Fibroblast of villous mesenchyme (primary cell): ENCODE data around the gene INHBE. TPM values are rescaled to one million over a fixed set of nuclear protein-coding genes. Genes with fewer than 3 reads are reported as not detected.

Experiments used
- DNase-seq: peaks from one replicate; pipeline ENCODE4 v3.0.0-alpha.2; 2010; ENCODE audit warnings: low read depth
- H3K4me3 ChIP-seq: 2 replicates; pipeline ENCODE4 v1.5.1; 2011; ENCODE audit warnings: low read depth, mild to moderate bottlenecking, low read length
- CTCF ChIP-seq: IDR thresholded peaks from 2 replicates; pipeline ENCODE4 v1.5.1; 2012; ENCODE audit warnings: low read depth, mild to moderate bottlenecking, low read length; ENCODE audit not compliant: insufficient read depth
- total RNA-seq: library from RNA; depleted of rRNA; stranded (reverse); fragments of >200 nt; gene quantifications from 2 replicates; pipeline ENCODE4 v1.2.3, GENCODE V29; 2012

The INHBE gene
- total RNA-seq, 1 donor = 1.7 TPM

DNA sequence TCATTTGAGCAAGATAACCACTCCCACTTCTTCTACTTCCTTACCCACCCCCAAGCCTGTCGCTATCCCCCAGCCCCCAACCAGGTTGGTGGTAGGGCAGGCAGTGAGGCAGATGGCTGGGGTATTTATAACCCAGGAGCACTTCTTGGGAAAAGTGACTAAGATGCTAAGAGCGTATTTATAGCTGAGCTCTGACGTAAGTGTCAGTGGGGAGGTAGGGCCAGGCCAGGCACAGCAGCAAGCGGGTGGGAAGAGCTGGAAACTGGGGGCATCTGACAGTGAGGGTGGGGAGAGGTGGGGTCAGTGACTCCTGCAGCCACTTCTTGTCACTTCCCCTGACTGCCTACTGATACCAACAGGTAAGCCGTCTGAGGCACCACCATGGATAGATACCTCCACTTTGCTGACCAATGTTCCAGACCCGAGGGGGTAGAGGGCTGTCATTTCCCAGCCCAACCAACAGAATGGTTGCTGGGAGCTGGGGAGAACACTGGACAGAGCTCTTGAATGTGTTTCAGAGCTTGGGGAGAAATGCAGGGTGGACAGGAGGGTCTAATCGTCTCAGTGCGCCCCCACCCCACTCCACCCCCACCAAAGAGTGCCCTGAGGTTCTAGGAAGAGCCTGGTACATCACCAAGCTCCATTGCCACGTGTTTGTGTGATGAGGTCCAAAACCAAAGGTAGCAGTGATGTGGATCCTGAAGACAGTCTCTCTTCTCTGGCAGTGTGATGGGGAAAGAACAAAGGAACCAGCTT is 2.7 kb upstream of the INHBE start:
- DNase-seq = peak; percentile 94
- no peak for TF ChIP-seq CTCF
- H3K4me3 ChIP-seq = no peak overlapping the region

DNA sequence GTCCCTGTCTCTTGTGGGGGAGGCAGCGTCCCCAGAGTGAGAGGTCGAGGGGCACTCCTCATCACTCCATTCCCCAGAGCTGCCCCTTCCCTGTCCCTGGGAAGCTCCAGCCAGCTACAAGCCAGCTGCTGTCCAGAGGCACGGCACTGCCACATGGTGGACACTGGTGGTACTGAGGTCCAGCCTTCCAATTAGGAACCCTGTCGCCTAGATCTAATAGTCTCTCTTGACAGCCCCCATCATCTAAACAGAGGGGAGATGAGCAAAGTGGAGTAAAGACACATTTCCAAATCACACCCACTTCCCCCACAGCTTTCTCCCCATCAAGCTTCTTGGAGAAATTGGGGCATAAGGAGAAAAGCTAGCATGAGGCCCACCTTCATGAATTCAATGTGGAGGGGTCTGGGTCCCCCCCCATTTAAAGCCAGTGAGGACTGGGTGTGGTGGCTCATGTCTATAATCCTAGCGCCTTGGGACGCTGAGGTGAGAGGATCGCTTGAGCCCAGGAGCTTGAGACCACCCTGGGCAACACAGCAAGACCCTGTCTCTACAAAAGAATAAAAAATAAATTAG is 2.1 kb upstream of the INHBE start:
- peak; percentile 98 for TF ChIP-seq CTCF
- DNase-seq = peak; percentile 84
- no peak overlapping the region for H3K4me3 ChIP-seq

GRCh38 chr12:57454213-57454565 is 918 bp upstream of the INHBE start:
- no peak overlapping the region for H3K4me3 ChIP-seq
- no peak for TF ChIP-seq CTCF
- DNase-seq = no peak

DNA sequence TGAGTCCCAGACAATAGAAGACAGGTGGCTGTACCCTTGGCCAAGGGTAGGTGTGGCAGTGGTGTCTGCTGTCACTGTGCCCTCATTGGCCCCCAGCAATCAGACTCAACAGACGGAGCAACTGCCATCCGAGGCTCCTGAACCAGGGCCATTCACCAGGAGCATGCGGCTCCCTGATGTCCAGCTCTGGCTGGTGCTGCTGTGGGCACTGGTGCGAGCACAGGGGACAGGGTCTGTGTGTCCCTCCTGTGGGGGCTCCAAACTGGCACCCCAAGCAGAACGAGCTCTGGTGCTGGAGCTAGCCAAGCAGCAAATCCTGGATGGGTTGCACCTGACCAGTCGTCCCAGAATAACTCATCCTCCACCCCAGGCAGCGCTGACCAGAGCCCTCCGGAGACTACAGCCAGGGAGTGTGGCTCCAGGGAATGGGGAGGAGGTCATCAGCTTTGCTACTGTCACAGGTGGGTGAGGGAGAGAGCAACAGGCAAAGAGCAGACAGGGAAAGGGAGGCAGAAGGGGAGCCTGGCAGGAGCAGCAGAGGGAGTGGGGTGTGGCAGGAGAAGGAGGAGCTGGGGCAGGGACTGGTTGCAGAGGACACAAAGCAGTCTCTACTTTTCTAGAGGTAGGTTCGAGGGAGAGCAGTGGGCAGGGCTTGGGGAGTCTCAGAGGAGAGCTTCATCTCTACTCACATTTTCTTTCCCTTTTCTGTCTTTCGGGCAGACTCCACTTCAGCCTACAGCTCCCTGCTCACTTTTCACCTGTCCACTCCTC is 452 bp downstream of the INHBE start:
- DNase-seq = no peak
- TF ChIP-seq CTCF = no peak
- peak overlapping the region; percentile 52 for H3K4me3 ChIP-seq

GRCh38 chr12:57456145-57456700 is 1.1 kb downstream of the INHBE start:
- DNase-seq = peak; percentile 43
- peak overlapping the region; percentile 52 for H3K4me3 ChIP-seq
- TF ChIP-seq CTCF = peak; percentile 67

- TF ChIP-seq CTCF = no peak
- peak overlapping the region; percentile 52 for H3K4me3 ChIP-seq
- no peak for DNase-seq
Observed at GRCh38 chr12:57456737-57457490, 1.8 kb downstream of the INHBE start.
